NB4 (cell line): ENCODE results near the gene TYMP.
A peak's percentile ranks its signal among the peaks of the same experiment; 100 is the strongest.

ENCODE experiments used
- POLR2A ChIP-seq: IDR thresholded peaks from 2 replicates; pipeline ENCODE4 v1.6.1; 2011; ENCODE audit warnings: mild to moderate bottlenecking; ENCODE audit not compliant: insufficient read length; ENCODE audit errors: extremely low read depth
- TF ChIP-seq, protein P1 (sequence below): IDR thresholded peaks from one replicate; pipeline ENCODE4 v1.5.1; 2012; ENCODE audit warnings: low read depth, low read length

DNA sequence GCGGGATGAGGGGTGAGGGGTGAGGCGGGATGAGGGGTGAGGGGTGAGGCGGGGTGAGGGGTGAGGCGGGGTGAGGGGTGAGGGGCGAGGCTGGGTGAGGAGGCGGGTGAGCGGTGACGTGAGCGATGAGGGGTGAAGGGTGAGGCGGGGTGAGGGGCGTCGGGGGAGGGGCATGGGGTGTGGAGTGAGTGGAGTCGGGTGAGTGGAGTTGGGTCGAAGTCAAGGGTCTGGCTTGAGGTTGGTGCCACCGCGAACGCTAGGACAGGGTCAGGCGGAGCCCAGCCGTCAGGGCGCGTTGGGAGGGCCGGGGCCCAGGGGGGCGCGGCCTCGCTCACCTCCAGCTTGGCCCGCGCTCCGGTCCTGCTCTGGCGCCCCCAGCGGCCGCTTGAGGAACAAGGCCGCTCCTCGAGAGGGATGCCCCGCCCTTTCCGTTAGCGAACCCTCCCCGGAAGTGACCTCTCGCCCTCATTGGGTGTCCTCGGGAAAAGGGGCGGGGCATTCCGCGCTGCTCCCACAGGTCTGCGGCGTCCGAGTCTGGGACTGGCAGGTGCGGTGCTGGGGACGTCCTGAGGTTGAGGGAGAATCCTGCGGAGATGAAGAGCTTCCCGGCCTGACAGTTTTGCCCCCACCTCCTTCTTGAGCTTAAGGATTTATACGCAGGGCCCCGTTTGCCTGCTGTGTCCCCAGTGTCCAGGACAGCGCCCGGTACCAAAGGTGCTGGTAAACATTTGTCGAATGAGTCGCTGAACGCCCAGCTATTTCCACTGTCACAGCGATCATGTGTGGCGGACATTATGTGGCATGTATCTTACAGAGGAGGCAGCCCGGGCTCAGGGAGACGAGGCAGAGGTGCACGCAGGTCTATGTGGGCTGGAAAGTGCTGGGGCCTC is 33.0 kb upstream of the TYMP start, which contains the start of gene SYCE3:
- TF ChIP-seq, protein P1, sequence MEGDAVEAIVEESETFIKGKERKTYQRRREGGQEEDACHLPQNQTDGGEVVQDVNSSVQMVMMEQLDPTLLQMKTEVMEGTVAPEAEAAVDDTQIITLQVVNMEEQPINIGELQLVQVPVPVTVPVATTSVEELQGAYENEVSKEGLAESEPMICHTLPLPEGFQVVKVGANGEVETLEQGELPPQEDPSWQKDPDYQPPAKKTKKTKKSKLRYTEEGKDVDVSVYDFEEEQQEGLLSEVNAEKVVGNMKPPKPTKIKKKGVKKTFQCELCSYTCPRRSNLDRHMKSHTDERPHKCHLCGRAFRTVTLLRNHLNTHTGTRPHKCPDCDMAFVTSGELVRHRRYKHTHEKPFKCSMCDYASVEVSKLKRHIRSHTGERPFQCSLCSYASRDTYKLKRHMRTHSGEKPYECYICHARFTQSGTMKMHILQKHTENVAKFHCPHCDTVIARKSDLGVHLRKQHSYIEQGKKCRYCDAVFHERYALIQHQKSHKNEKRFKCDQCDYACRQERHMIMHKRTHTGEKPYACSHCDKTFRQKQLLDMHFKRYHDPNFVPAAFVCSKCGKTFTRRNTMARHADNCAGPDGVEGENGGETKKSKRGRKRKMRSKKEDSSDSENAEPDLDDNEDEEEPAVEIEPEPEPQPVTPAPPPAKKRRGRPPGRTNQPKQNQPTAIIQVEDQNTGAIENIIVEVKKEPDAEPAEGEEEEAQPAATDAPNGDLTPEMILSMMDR = peak; percentile 63
- TF ChIP-seq POLR2A = peak; percentile 31
